IPS DF 4.7 (cell line): ENCODE results near the gene SNX20.

Experiments
- DNase-seq: peaks from one replicate; pipeline ENCODE4 v3.0.0-alpha.2; 2013; ENCODE audit warnings: low spot score; ENCODE audit errors: extremely low read depth

The SNX20 gene

DNA sequence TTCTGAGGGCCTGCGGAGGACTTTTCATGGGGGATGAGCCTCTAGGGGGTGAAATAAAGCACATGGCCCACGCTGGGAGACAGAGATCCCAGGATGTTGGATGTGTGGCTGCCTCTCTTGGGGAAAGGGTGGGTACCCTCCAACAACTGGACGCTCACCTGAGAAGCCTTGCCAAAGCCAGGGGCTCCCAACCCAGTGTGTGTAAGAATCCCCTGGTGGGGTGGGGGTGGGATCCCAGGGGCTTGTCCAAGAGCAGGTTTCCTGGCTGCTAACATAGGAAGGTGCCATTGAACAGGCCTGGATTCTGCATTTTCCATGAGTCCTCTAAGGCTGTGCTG lies 587 bp downstream of the SNX20 start:
- DNase-seq = no peak

DNA sequence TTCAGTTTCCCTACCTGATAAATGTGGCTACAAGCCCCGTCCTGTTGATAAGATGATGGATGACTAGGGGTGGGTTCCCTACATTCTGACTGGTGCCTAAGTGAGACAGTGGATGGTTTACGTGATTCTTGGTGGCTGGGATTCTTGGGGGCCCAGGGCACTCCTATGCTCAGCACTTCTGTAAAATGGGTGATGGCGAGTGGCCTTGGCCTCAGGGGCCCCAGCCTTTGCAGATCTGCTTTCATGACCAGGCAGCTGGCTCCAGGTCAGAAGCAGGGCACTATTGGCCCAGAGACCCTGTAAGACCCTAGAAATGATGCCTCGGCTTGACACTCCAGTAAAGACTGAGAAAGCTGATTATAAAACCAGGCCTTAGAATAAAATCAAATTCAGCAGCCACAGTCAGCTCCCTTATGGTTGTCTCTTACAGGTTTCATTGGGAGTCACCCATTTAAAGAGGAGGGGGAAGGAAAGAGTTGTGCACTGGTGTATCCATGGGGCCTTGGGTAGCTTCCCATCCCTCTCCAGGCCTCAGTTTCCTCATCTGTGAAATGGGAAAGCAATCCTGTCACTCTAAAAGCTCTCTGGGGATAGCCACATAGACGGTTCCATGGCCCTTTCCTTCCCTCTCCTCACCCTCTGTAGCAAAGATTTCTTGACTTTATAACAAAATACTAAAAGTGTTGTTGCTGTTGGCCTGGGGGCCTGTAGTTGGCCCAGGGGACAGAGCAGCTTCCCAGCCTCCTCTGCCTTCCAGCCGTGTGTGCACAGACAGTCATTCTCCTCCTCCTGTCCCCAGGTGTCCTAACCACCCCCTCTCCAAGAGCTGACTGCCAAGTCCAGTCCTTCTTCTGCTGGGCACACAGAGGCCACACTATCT lies 1.2 kb downstream of the SNX20 start:
- DNase-seq = no peak

DNA sequence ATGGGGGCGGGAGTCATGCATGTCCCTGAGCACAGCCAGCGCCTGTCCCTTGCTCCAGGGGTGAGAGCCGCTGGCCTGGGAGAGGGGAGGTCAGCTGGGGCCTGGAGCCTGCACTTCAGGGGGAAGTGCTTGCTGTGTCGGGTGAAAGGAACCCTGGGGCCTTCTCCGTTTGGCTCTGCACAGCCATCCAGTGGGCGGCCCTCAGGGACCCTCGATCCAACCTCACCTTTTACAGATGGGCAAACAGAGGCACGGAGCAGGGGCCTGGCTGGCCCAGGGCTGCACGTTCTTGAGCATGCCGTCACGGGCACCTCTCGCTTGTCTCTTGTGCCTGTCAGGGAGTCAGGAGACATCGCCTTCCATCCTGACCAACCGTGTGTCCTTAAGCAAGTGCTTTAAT lies 1.8 kb downstream of the SNX20 start:
- DNase-seq = no peak

DNA sequence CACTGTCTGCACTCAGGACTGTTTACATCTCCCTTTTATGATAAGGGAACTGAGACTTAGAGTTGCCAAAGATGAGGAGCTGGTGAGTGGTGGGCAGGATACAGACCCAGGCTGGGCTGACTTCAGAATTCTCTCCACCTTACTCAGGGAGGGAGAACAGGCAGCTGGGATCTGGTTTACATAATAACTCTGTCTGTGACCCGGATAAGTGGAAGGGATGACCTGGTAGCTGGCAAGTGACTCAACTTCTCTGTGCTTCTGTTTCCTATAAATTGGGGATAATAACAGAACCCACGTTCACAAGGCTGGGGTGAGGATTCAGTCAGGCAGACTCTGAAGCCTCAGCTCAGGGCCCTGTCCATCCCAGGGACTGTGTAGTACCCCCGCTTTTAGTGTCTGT lies 2.6 kb downstream of the SNX20 start:
- no peak for DNase-seq

DNA sequence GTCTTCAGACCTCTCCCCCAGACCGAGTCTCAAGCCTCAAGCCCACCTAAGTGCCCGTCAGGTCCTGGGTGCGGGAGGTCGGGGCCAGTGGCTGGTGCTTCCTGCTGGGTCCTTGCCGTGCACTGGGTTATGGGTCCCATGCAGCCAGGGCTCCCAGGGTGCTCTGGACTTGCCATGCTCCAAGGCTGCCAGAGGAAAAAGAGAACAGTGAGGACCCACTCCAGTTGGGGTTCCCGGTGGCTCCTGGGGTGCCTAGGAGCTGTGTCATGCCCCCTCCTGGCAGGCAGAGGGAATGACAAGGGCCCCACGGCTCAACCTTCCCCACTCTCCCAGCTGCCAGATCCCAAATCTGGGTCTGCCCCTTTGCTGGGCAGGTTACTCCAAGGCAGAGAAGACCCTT lies 3.8 kb downstream of the SNX20 start:
- no peak for DNase-seq

DNA sequence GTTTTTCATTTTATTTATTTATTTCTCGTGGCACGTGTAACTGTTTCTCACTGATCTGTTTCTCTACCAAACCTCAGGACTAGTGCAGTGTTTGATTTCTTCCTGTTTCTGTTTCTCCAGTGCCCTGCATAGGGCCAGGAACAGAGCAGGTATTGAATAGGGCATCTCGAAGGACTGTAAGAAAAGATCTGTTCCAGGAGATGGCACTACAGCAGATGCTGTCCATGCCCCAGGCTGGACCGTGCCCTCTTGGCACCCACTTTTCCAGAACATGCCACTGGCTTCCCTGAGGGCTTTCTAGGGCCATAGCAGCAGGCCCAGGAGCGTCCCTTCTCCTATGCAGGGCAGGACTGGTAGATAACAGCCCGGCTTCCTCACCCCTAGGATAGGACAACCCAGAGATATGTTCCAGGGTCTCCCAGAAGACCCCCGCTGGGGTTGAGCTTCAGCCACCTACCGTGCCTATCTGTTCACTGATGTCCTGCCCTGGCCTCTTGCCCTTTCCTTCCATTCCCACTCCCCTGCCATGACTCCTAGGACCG lies 4.4 kb downstream of the SNX20 start:
- DNase-seq = no peak

- no peak for DNase-seq
These were observed 5.2 kb downstream of the SNX20 start for GRCh38 chr16:50675686-50676610.

DNA sequence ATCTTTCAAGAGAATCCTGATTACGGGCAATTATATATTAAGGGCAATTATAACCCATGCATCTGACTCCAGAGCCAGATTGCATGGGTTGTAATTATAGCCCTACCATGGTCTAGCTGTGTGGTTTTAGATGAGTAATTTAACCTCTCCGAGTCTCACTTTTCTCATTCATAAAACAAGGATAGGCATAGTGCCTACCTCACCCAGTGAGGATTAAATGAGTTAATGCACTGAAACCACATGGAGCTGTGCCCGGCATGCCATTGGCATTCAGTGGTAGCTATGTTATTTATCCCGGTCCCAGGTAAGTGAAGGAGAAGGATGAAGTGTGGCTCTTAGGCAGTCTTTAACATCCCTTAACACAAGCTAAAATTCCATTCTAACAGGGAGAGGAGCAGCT lies 6.3 kb downstream of the SNX20 start:
- DNase-seq = no peak

DNA sequence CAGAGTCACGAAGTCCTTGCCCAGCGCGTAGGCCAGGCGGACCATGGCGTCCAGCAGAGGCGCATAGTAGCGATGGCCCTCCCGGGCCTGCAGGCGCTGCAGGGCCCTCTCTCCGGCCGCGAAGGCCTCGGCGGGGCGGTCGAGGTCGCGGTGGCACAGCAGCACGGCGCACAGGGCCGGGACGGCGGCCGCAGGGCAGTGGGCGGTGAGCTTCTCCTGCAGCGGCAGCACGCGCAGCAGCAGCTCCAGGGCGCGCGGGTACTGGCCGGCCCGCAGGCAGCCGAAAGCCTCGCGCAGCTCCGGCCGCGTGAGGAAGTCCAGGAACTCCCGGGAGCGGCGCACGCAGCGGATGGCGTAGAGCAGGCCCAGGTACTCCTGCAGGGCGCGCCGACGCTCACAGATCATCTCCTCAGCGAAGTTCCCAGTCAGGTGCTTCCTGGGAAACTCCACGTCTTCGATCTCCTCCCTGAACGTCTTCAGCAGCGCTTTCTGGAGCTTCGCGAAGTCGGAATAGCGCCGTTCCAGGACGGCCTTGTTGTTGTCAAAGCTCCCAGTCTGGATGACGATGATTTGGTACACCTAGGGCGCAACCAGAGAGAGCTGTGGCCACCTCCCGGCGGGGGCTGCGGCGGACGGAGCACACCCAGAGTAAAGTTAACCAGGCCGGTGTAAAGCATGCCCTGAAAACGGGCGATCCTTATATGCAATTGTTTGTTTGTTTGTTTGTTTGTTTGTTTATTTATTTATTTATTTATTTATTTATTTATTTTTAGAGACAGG lies 7.4 kb downstream of the SNX20 start:
- no peak for DNase-seq

- DNase-seq = no peak
These were observed 9.4 kb downstream of the SNX20 start for GRCh38 chr16:50671644-50672260.

DNA sequence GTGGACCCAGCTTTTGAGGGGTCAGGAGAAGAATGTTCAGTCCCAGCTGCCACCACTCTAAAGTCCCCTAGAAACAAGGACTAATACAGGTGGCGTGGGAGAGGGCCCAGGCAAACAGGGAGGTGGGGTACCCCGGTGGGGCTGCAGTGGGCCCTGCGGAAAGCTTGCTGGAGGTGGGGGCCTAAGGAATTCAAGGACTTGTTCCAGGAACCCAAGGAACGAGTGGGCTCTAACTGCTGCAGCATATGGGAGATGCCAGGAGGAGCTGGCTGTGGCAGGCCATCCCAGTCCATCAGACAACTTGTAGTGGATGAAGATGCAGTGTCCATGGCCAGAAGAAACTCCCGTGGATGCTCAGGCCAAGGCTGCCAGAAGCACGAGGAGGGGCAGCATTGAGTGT lies 10.6 kb downstream of the SNX20 start:
- DNase-seq = no peak

DNA sequence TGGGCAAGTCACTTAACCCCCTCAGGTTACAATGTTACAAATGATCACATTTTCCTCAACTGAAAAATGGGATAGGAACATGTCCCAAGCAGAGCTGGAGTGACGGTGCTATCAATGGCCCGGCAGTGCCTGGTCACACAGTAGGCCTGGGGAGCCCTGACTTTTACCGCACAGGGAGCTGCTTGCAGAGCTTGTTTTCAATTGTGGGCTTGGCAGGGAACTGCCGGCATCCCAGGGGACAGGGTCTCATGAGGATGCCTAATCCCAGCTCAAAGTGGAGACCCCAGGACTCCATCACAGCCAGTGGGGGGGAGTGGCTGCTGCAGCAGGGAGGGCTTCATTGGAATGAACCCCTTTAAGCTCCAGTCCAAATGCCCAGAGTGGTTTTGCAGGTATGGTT lies 11.4 kb downstream of the SNX20 start:
- no peak for DNase-seq

GRCh38 chr16:50668368-50669008 lies 12.6 kb downstream of the SNX20 start:
- no peak for DNase-seq

GRCh38 chr16:50667497-50668367 lies 13.4 kb downstream of the SNX20 start:
- no peak for DNase-seq

DNA sequence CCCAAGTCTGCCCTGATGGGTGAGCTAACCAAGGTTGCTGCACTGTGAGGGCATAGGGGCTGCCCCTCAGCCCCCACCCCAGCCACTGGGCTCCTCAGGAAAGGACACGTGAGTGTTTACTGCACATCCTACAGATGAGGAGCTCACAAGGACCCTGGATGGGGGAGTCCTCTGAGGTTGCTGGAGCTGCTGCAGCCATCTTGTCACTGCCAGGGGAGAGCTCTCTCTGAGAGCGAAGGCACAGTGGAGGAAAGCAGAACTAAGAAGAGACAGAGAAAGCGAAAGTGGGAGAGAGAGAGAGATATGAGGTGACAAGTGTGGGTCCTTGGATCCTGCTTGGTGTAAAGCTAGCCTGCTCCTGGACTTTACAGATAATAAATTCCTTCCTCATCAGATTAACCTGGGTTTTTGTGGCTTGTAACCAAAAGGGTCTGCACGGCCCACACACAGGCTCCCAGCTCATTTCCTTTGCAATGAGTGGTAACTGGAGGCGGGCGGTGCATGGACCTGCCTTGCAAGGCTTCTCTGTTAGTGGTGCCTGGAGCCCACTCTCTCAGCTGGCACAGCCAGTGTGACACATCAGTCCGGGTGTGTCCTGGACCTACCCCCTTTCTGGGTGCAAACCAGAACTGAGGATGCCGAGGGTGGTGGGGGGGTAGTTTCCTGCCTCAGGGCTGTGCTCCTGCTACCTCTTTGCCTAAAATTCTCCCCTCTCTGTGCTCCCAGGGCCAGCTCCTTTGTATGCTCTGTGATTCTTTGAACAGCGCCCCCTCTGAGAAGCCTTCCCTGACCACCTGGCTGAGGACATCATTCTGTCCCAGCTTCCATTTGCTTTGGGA lies 14.2 kb downstream of the SNX20 start:
- DNase-seq = no peak

GRCh38 chr16:50665128-50665878 lies 15.8 kb downstream of the SNX20 start:
- DNase-seq = no peak

- DNase-seq = no peak
These were observed 16.8 kb downstream of the SNX20 start for GRCh38 chr16:50664270-50664669.
